Memory B cell (primary cell): ENCODE results near the gene NT5DC3.

Experiments used
- ATAC-seq: fragments of 150-1000 bp; cut with Tn5 transposase; 2 replicates; pipeline ENCODE4 v1.10.0; 2021; ENCODE audit warnings: low read depth, mild to moderate bottlenecking, moderate library complexity
- DNase-seq, 2 donors: peaks; one replicate each; pipeline ENCODE4 v3.0.0; 2022; ENCODE audit warnings: low spot score in 2 of 2
- H3K27ac Mint-ChIP-seq: one replicate; pipeline ENCODE4 v1.8.0; 2022; ENCODE audit warnings: mild to moderate bottlenecking, moderate library complexity, mixed read lengths
- H3K27me3 Mint-ChIP-seq: one replicate; pipeline ENCODE4 v1.8.0; 2022; ENCODE audit warnings: mixed read lengths
- H3K36me3 Mint-ChIP-seq: one replicate; pipeline ENCODE4 v1.8.0; 2022; ENCODE audit warnings: mild to moderate bottlenecking, mixed read lengths
- H3K4me1 Mint-ChIP-seq: one replicate; pipeline ENCODE4 v1.8.0; 2022; ENCODE audit warnings: mixed read lengths
- H3K4me3 Mint-ChIP-seq: one replicate; pipeline ENCODE4 v1.8.0; 2022; ENCODE audit warnings: mild to moderate bottlenecking, moderate library complexity, mixed read lengths
- H3K9me3 Mint-ChIP-seq: one replicate; pipeline ENCODE4 v1.8.0; 2022; ENCODE audit warnings: mixed read lengths

NT5DC3 gene

DNA sequence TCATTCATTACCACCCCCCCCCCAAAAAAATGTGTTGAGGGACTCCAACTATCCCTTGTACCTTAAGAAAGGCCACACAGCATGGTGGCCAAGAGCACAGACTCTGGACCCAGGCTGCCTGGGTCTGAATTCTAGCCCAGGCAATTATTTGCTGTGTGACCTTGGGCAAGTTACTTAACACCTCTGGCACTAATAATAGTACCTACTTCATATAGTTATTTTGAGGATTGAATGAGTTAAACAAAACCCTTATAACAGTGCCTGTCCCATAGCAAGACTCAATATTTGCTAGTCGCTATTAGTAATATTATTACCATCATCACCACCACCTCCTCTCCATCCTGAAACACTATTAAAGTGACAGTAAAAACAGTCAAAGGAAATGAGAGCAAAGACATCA is 37.2 kb downstream of the NT5DC3 start:
- no peak overlapping the region for H3K27ac Mint-ChIP-seq
- DNase-seq, result no peak
- no peaks in the 10 kb centered on the region for H3K27me3 Mint-ChIP-seq
- no peak overlapping the region for H3K4me3 Mint-ChIP-seq
- peaks cover 2% of the 10 kb centered on the region for H3K9me3 Mint-ChIP-seq
- H3K36me3 Mint-ChIP-seq, result peaks cover 36% of the 10 kb centered on the region
- no peak for ATAC-seq
- no peaks in the 10 kb centered on the region for H3K4me1 Mint-ChIP-seq

GRCh38 chr12:103802586-103802886 is 38.5 kb downstream of the NT5DC3 start:
- no peak for ATAC-seq
- H3K27me3 Mint-ChIP-seq, result no peaks in the 10 kb centered on the region
- no peak overlapping the region for H3K27ac Mint-ChIP-seq
- H3K36me3 Mint-ChIP-seq, result peaks cover 31% of the 10 kb centered on the region
- H3K4me3 Mint-ChIP-seq, result no peak overlapping the region
- DNase-seq, result no peak
- peaks cover 2% of the 10 kb centered on the region for H3K9me3 Mint-ChIP-seq
- H3K4me1 Mint-ChIP-seq, result no peaks in the 10 kb centered on the region

- Mint-ChIP-seq H3K4me1 (no peaks in the 10 kb centered on the region), H3K27me3 (no peaks in the 10 kb centered on the region), H3K4me3 (no peak overlapping the region), H3K9me3 (peaks cover 2% of the 10 kb centered on the region), H3K27ac (no peak overlapping the region), H3K36me3 (peaks cover 30% of the 10 kb centered on the region)
- no peak for ATAC-seq
- DNase-seq, result no peak
These were observed 39.1 kb downstream of the NT5DC3 start for GRCh38 chr12:103801709-103802585.

DNA sequence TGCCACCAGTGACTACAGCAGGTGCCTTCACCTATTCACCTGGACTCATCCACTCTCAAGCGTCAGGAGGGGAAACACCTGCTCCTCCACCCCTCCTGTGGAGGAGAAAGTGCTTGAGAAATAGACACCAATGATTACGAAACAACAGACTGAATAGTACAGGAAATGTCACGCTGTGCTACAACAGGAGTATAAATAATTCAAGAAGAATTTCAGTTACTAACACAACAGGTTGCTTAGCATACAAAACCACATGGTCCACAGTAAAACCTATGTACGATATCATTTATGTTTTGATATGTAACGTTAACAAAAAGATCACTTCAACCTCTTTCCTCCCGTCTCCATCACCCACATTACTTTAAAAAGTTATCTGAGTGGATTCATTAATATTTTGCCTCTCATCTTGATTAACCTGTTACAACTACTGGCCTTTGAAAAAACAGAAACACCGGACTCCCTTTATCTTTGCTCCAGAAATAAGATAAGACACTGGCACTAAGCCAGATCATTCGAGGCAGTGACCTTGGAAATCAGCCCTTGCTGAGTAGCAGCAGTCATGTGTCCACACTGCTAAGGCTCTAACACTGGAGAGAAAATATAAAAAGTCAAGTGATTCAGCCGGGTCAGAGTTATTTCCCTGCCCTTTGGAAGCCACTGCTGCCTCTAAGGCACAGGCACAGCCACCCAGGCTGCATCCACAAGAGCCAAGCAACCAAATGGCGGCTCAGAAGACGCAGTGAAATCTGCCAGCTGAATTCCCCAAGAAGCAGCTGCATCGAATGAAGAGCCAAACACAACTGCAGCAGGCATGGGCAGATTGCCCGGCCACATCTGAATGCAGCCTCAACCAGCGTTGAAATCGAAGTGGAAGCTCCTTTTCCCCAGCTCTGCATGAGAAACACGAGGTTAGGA is 40.9 kb downstream of the NT5DC3 start:
- H3K27ac Mint-ChIP-seq, result no peak overlapping the region
- no peak overlapping the region for H3K4me3 Mint-ChIP-seq
- no peak for ATAC-seq
- H3K4me1 Mint-ChIP-seq, result no peaks in the 10 kb centered on the region
- no peak for DNase-seq
- H3K9me3 Mint-ChIP-seq, result peaks cover 2% of the 10 kb centered on the region
- peaks cover 29% of the 10 kb centered on the region for H3K36me3 Mint-ChIP-seq
- H3K27me3 Mint-ChIP-seq, result no peaks in the 10 kb centered on the region

GRCh38 chr12:103799504-103799856 is 41.6 kb downstream of the NT5DC3 start:
- H3K27me3 Mint-ChIP-seq, result no peaks in the 10 kb centered on the region
- peaks cover 2% of the 10 kb centered on the region for H3K9me3 Mint-ChIP-seq
- H3K36me3 Mint-ChIP-seq, result peaks cover 27% of the 10 kb centered on the region
- no peak overlapping the region for H3K27ac Mint-ChIP-seq
- H3K4me1 Mint-ChIP-seq, result no peaks in the 10 kb centered on the region
- no peak for ATAC-seq
- H3K4me3 Mint-ChIP-seq, result no peak overlapping the region
- DNase-seq, result no peak

DNA sequence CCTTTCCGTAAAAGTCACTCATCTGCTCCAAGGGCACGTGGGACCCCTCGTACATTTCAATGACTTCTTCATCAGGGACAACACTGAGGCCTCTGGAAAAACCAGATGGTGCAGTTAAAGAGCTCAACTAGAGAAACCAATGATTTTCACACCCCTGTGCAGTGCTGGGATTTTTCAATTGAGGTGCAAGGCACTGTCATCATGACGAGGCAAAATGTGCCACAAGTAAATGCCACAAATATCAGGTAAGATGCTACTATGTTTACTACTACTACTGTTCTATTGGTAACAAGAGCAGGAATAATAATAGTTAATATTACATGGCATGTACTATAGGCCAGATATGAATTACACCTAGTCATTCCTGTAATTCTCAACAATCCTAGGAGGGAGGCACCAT is 42.4 kb downstream of the NT5DC3 start:
- H3K27ac Mint-ChIP-seq, result no peak overlapping the region
- H3K9me3 Mint-ChIP-seq, result peaks cover 2% of the 10 kb centered on the region

DNA sequence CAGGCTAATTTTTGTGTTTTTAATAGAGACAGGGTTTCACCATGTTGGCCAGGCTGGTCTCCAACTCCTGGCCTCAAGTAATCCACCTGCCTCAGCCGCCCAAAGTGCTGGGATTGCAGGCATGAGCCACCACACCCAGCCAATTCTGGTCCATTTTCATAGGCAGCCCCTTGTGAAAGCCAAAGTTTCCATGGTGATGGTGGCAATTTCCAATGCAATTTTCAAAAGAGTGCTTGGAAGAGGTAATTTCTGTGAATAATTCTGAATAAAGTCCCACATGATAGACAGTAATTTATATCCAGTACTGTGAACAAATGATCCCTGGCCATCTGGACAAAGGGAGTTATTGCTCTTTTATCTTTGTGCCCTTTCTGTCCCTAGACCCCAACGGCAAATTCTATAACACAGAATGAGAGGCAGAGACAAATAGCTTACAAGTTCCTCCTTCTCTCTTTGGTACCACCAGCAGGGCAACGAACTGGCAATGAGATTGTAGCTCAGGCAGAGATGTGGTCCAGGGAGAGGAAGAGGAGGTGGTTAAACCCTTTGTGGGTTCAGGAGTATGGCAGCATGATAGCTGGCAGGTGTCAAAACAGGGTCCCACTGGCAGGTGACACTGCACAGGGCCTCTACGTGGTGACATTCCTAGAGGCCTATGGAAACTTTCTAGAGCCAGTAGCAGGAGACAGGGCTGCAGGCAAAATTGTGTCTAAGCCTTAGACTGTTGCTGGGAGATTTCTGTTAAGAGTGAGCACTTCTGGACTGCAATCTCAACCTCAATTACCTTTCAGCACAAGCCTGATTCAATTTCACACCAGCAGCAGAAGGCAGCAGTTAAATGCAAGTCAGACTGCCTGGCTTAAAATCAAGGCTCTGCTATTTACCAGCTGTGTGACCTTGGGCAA is 46.5 kb downstream of the NT5DC3 start:
- Mint-ChIP-seq H3K27me3 (no peaks in the 10 kb centered on the region), H3K4me1 (no peaks in the 10 kb centered on the region), H3K9me3 (peaks cover 2% of the 10 kb centered on the region), H3K27ac (no peak overlapping the region), H3K4me3 (no peak overlapping the region), H3K36me3 (peaks cover 24% of the 10 kb centered on the region)
- no peak for ATAC-seq
- DNase-seq, result no peak

More for the DNA sequence above, 42.4 kb downstream of the NT5DC3 start:
- DNase-seq (no peak), ATAC-seq (no peak)
- Mint-ChIP-seq H3K27me3 (no peaks in the 10 kb centered on the region), H3K4me1 (no peaks in the 10 kb centered on the region), H3K36me3 (peaks cover 22% of the 10 kb centered on the region), H3K4me3 (no peak overlapping the region)

- Mint-ChIP-seq H3K27me3 (no peaks in the 10 kb centered on the region), H3K4me3 (no peak overlapping the region), H3K9me3 (no peaks in the 10 kb centered on the region), H3K36me3 (peaks cover 24% of the 10 kb centered on the region), H3K27ac (no peak overlapping the region), H3K4me1 (no peaks in the 10 kb centered on the region)
- DNase-seq (no peak), ATAC-seq (no peak)
These were observed 47.5 kb downstream of the NT5DC3 start for GRCh38 chr12:103793512-103794045.

GRCh38 chr12:103793046-103793445 is 48.0 kb downstream of the NT5DC3 start:
- H3K4me1 Mint-ChIP-seq, result no peaks in the 10 kb centered on the region
- no peak overlapping the region for H3K4me3 Mint-ChIP-seq
- no peak overlapping the region for H3K27ac Mint-ChIP-seq
- no peaks in the 10 kb centered on the region for H3K27me3 Mint-ChIP-seq
- ATAC-seq (no peak), DNase-seq (no peak)
- peaks cover 24% of the 10 kb centered on the region for H3K36me3 Mint-ChIP-seq
- no peaks in the 10 kb centered on the region for H3K9me3 Mint-ChIP-seq

DNA sequence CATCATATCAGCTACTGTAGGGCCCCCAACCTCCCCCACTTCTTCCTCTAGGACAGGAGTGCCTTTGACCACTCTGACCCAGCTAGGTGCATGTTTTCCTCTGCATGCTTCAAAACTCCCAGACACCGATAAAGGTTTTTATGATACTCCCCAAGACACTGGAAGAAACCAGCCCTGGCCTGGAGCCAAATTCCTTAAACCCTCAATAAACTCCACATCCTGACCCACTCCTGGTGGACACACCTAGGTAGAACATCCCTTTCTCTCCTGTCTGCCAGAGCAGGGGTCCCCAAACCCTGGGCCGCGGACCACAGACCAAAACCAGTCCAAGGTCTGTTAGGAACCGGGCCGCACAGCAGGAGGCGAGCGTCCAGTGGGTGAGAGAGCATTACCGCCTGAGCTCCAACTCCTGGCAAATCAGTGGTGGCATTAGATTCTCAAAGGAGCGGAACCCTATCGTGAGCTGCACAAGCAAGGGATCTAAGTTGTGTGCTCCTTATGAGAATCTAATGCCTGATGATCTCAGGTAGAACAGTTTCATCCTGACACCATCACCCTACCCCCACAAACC is 49.6 kb downstream of the NT5DC3 start:
- H3K27me3 Mint-ChIP-seq, result no peaks in the 10 kb centered on the region
- DNase-seq (no peak), ATAC-seq (no peak)
- no peaks in the 10 kb centered on the region for H3K4me1 Mint-ChIP-seq
- H3K27ac Mint-ChIP-seq, result no peak overlapping the region
- no peak overlapping the region for H3K4me3 Mint-ChIP-seq
- no peaks in the 10 kb centered on the region for H3K9me3 Mint-ChIP-seq
- peaks cover 16% of the 10 kb centered on the region for H3K36me3 Mint-ChIP-seq

GRCh38 chr12:103786201-103786600 is 54.8 kb downstream of the NT5DC3 start:
- Mint-ChIP-seq H3K27me3 (no peaks in the 10 kb centered on the region), H3K4me1 (no peaks in the 10 kb centered on the region)

DNA sequence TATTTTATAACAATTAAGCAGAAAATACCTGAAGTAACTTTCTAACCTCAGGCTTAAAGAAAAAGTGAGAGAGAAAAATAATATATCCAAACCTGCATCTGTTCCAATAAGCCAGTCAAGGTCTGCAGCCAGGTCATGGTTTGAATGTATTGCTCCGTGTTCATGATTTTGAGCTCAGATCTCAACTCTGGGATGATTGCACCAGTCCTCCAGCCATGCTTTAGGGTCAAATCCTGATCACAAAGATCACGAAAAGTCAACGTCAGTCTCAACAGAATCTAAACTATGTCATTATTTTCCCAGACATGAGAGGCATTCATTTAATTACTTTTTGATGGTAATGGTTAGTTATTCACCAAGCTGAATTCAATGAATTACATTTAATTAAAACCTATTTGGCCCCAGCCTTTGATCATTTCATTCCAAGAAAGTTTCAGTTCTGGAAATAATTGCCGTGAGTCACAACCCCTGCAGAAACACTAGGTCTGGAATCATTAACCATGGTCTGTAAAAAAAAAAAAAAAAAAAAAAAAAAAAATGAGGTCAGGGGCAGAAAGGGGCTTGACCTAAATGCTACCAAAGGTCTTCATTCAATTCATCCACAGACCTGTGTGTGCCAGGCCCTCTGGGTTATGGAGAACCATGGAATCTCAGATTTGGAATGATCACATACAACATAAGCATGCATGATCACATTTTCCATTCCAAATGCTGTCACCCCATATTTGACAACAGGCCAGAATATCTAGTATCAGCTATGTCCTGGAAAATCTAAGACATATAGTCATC is 55.6 kb downstream of the NT5DC3 start:
- H3K9me3 Mint-ChIP-seq, result peaks cover 3% of the 10 kb centered on the region
- ATAC-seq, result no peak
- H3K27me3 Mint-ChIP-seq, result no peaks in the 10 kb centered on the region
- peaks cover 17% of the 10 kb centered on the region for H3K36me3 Mint-ChIP-seq
- H3K4me3 Mint-ChIP-seq, result no peak overlapping the region
- no peak for DNase-seq
- H3K27ac Mint-ChIP-seq, result no peak overlapping the region
- H3K4me1 Mint-ChIP-seq, result no peaks in the 10 kb centered on the region

More at GRCh38 chr12:103786201-103786600, 54.8 kb downstream of the NT5DC3 start:
- no peak for DNase-seq
- Mint-ChIP-seq H3K4me3 (no peak overlapping the region), H3K9me3 (peaks cover 3% of the 10 kb centered on the region), H3K36me3 (peaks cover 17% of the 10 kb centered on the region), H3K27ac (no peak overlapping the region)
- no peak for ATAC-seq
